DMS 273 treated with DMSO at 0.1 percent for 48 hours (cell line): ENCODE measurements around the gene SEPTIN5.
"Not testable (repeated sequence)": the region's sequence is repeated elsewhere in the genome, so short reads cannot be mapped to it uniquely, and the experiment has no call there.

Experiments used
- DNase-seq: peaks from one replicate; lab custom pipeline; 2025; lab: John Stamatoyannopoulos, UW

Gene SEPTIN5

DNA sequence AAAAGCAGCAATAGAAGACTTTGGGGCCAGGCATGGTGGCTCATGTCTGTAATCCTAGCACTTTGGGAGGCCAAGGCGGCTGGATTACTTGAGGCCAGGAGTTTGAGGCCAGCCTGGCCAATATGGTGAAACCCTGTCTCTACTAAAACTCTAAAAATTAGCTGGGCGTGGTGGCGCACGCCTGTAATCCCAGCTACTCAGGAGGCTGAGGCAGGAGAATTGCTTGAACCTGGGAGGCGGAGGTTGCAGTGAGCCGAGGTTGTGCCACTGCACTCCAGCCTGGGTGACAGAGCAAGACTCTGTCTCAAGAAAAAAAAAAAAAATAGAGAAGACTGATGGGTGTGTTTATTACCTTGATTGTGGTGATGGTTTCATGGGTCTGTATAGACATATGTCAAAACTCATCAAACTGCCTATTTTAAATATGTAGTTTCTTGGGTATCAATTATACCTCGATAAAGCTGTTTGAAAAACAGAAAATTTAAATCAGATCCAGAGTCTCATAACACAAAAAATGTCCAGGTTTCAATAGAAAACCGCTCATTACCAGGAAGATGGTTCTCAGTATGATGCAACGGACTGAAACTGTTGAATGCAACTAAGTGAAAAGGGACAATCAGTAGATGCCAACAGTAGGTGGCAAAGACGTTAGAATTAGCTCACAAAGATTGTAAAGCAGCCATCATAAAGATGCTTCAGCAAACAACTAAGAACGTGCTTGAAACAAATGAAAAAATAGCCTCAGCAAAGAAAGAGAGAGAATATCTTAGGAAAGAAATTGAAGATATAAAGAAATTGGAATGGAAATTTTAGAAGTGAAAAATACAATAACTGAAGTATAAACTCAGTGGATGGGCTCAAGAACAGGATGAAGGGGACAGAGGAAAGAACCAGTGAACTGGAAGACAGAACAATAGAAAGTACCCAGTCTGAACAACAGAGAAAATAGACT, 33.1 kb upstream of the SEPTIN5 start:
- no peak for DNase-seq

DNA sequence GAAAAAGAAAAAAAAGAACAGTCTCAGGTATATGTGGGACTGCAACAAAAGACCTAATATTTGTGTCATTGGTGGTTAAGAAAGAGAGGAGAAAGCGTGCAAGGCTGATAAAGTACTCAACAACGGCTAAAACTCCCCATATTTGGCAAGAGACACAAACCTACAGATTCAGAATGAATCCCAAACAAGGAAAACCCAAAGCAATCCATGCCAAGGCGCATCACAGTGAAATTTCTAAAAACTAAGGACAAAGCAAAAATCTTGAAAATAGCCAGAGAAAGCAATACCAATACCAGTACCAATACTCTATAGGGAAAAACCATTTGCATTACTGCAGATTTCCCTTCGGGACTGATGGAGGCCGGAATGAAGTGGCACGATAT, 32.4 kb upstream of the SEPTIN5 start:
- no peak for DNase-seq

DNA sequence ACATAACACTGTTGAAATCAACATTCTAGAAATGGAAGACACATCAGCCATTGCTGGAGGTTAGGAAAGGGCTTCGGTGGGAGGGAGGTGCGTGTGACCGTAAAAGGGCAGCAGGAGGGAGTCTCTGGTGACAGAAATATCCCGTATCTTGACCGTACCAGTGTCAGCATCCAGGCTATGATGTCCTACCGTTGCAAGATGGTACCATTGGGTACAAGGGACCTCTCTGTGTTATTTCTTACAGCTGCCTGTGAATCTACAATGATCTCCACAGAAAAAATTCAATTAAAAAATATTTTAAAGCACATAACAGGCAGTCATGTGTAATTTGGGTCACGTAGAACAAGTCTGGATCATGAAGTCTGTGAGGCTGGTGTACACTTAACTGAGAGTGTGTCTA, 27.4 kb upstream of the SEPTIN5 start:
- no peak for DNase-seq

DNA sequence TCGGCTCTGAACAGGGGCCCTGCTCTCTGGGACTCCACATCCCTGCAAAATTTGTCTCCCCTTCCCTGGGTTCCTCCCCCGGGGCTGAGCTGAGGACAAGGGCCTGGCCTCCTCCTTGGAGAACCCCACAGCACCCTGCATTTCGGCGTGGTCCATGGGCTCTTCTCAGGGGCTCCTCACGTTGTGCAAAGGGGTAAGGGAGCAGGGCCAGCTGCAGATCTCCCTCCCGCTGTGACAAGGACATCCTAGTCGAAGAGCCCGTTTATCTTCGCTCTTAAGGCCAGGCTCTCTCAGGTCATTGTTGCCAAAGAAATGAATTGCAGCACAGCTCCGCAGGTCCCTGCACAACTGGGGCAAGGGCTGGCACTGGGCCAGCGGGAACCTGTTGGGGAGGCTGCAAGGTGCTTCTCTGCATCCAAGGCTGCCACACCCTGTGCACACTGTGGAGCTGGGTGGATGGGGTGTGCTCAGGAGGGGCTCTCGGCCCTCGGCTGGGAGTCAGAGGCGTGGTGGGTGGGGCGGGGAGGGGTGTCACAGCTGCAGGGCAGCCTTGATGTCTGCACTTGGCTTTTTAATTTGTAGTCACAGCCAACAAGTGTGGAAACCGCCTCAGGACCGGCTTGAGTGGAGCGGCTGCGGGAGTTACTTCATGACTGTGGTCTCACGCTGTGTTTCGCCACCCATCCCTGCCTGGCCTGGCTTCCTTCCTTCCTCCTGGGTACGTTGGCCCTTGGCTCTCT, 26.6 kb upstream of the SEPTIN5 start:
- DNase-seq = no peak

DNA sequence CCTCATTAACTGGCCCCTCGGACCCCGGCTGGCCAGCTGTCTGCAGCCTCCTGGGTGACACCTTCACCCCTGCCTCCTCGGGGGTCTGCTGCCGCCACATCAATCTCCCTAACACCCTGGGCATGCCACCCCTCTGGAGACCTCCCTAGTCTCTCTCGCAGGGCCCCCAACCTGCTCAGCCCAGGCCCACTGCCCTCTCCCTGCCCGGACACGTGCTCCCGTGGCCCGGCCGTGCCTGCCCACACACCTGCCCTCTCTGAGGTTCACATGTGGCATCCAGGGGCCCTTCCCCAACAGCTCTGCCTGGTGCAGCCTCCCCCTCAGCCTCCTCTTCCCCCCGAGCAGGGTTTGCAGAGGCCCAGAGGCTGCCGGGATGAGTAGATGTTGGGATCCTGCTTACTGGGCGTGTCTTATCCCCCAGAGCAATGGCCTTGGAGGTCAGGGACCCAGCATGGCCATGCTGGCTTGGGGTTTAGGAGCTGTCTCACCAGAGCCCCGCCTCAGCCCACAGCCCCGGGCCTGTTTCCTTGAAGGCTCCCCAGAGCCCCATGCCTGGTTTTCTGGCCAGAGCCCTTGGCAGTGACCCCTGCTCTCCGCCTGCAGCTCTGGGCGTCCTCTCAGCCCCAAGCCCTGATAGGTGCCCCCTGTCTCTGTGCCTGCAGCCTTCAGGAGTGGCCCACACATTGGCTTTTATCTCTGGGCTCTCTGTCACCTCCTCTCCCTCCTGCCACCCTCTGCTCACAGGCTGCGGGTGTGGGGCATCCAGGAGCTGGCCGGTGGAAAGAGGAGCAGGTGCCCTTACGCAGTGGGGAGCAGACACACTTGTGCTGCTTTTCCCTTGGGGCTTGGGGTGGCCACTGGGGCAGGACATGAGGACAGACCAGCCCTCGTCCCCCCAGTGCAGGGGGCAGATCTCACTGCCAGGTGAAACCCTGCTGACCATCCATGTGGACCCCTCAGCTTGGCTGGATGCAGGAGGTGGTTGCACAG, 25.7 kb upstream of the SEPTIN5 start:
- no peak for DNase-seq

DNA sequence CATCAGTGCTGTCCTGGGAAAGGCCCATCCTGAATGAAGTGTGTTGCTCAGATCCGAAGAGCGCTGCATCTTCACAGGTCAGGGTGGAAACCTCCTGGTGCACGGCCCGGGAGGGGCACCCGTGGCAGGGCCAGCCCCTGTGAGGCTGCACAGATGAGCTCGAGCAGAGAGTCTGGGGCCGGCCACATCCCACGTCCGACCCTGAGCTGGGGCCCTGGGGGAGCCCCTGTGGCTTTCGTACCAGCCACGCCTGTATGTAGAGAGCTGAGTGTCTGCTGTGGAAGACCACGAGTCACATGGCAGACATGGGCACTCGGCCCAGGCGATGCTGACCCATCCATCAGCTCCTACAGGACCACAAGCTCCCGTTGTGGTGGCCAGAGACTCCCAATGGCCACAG, 24.9 kb upstream of the SEPTIN5 start:
- no peak for DNase-seq

DNA sequence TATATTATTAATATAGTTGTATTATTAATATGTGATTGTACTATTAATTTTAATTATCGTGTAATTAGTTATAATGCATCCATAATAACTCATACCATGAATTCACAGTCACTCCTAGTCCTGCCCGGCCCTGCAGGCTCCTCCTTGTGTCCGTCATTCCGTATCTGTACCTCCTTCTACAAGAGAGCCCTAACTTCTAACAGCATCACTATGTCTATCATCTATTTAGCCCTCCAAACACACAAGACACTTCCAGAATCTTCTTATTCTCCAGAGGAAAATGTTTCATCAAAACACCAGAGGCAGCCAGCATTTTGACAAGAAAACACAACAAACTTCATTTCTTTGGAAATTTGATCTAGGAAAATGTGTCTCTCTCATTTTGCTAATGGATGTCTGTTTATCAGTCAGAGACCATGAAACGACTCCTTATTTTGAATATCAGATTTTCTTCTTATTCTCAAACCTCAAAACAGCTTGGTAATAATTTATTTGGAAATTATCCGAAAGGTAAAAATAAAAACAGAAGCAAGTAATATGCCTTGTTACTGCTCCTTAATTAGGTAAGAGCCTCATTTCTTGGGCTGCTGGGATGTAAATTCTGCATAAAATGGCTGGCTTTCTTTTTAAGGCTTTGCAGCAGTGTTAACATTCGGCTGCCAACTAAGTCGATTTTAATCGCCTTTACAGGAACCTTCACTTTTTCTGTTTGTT, 23.1 kb upstream of the SEPTIN5 start:
- DNase-seq = no peak

DNA sequence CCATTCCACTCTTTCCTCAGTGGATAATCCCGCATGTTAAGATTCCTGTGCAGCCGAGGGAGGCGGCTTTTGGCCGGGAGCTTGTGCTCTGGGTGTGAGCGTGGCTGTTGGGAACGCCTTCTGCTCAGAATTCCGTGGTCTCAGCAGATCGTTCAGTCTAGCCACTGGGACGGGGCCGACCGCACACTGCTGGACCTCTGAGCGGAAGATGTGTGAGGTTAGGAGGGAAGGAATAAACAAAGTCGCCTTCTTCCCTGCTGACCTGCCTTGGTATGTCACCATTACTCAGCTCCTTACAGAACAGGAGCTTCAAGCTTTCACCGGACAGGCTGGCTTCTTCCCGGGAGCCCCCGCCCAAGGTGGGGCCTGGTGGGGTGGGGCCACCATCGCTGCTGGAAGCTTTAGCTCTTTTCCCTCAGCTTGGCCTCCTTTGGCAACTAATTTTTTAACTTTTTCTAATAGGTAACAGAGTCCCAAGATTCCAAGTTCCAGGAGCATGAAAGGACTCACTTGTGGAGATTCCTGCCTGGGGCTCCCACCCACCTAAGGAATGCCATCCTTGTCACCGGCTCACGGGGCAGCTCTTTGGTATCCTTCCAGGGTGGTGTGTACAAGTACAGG, 22.5 kb upstream of the SEPTIN5 start:
- no peak for DNase-seq

DNA sequence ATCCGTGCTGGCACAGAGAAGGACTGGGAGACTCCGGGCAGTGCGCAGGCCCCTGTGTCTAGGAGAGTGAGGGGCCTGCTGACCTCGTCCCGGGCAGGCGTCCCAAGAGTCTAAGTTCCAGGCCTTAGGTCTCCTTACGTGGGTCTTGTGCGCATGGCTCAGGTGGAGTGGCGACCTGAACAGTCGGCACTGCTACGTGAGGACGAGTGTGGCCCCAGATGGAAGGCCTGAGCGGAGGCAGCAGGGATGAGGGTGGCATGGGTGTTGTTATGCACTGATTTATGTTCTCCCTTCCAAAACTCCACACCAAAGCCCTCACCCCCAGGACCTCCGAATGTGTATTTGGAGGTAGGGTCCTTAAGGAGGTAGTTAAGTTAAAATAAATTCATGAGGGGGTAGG, 20.7 kb upstream of the SEPTIN5 start:
- no peak for DNase-seq

DNA sequence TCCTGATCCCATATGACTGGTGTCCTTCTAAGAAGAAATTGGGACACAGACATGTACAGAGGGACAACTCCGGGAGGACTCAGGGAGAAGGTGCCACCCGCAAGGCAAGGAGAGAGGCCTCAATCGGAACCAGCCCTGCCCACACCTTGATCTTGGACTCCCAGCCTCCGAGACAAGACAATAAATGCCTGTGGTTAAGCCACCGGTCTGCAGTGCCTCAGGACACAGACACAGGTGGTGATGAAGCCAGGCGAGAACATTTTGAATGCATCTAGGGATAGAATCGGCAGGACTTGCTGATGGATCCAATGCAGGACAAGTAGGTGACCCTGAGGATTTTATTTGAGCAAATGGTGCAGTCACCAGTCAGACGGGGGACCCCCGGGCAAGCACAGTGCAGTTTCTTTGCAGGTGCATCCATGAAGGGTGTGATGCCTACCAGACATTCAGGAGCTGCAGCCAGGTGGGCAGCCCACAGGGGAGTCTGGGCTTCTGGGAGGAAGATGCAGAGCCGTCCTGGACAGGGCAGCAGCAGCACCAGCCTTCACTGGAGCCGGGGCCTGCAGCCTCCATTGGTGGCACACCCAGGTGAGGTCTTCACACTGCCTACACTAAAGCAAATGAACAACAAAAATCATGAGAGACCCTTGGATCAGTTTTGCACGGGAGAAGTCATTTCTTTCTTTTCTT, 20.2 kb upstream of the SEPTIN5 start:
- DNase-seq = no peak

DNA sequence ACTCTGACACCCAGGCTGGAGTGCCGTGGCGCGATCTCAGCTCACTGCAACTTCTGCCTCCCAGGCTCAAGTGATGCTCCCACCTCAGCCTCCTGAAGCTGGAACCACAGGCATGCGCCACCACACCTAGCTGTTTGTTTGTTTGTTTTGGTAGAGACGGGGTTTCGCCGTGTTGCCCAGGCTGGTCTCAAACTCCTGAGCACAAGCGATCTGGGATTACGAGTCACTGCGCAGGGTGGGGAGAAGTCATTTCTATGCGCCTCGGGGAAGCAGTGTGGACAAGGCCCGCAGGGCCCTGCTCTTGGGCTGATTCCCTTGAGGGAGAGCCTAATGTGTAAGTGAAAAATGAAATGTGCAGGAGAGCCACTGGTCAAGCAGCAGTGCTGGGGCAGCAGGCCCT, 19.6 kb upstream of the SEPTIN5 start:
- no peak for DNase-seq

DNA sequence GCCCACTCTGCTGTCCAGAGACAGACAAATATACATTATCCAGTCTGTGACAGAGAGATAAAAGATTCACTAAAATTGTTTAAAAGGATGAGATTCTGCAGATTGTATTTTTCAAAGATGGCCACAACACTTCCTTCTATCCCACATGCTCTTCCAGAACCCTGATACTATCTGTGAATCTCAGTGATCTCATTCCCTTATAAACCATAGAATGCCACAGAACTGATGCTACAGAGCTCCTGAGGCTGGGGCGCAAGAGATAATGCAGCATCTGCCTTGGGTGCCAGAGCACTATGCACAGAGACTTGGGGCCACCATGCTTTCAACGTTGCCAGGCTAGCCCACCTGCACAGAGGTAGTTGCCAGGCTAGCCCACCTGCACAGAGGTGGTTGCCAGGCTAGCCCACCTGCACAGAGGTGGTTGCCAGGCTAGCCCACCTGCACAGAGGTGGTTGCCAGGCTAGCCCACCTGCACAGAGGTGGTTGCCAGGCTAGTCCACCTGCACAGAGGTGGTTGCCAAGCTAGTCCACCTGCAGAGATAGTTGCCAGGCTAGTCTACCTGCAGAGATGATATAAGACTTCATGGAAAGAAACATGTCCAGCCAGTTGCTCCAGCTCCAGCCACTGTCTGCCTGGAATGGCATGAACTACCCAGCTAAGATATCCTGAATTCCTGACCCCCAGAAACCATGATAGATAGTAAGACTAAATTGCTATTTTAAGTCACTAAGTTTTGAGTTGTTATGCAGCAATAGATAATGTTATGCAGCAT, 17.6 kb upstream of the SEPTIN5 start:
- no peak for DNase-seq

DNA sequence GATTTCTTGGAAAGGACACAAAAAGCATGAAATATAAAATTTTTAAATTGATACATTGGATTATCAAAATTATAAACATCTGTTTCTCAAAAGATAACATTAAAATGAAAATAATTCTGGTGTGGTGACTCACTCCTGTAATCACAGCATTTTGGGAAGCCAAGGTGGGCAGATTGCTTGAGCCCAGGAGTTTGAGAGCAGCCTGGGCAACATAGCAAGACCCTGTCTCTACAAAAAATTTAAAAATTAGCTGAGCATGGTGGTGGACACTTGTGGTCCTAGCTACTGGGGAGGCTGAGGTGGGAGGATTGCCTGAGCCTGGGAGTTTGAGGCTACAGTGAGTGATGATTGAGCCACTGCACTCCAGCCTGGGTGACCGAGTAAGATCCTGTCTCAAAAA, 16.4 kb upstream of the SEPTIN5 start:
- not testable (repeated sequence) for DNase-seq

DNA sequence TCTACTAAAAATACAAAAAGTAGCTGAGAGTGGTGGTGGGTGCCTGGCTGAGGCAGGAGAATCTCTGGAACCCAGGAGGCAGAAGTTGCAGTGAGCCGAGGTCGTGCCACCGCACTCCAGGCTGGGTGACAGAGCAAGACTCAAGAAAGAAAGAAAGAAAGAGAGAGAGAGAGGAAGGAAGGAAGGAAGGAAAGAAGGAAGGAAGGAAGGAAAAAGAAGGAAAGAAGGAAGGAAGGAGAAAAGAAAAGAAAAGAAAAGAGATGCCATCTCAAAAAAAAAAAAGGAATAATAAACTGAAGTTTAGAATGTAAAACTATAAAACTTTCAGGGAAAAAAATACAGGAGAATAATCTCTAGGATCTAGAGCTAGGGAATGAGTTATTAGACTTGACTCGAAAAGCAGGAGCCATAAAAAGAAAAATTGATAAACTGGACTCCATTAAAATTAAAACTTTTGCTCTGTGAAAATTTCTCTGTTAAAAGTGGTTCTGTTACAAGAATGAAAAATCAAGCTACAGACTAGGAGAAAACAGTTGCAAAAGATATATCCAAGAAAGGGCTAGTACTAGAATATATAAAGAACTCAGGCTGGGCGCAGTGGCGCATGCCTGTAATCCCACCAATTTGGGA, 13.4 kb upstream of the SEPTIN5 start:
- no peak for DNase-seq

DNA sequence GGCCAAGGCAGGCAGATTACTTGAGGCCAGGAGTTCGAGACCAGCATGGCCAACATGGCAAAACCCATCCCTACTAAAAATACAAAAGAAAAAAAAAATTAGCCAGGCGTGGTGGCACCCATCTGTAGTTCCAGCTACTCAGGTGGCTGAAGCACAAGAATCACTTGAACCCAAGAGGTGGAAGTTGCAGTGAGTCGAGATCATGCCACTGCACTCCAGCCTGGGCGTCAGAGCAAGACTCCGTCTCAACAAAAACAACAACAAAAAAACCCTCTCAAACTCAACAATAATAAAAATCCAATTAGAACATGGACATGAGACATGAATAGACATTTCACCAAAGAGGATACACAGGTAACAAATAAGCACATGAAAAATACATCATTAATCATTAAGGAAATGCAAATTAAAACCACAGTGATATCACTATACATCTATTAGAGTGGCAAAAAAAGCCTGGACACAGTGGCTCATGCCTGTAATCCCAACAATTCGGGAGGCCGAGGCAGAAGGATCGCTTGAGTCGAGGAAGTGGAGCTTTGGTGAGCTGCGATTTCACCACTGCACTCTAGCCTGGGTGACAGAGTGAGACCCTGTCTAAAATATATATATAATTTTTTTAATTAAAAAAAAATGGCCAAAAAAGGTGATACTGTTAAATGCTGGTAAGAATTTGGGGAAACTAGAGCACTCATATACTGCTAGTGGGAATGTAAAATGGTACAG, 12.7 kb upstream of the SEPTIN5 start:
- DNase-seq = no peak

DNA sequence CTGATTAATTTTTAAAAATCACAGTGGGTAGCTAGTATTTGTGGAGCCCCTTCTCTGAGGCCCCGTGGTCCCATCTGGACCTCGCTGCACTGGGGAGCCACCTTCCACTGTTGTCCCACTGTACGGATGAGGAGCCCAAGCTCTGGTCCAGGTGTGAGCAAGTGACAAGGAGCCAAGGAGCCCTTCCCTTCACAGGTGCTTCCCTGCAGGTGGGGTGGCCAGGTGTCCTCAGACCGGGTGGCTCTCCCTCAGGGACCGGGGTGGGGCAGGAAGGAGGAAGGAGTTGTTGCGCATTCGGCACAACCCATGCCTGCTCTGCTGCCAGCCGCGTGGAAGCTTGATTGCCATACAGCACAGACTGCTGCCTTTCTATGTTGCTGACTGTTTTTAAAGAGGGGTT, 10.4 kb upstream of the SEPTIN5 start:
- no peak for DNase-seq

DNA sequence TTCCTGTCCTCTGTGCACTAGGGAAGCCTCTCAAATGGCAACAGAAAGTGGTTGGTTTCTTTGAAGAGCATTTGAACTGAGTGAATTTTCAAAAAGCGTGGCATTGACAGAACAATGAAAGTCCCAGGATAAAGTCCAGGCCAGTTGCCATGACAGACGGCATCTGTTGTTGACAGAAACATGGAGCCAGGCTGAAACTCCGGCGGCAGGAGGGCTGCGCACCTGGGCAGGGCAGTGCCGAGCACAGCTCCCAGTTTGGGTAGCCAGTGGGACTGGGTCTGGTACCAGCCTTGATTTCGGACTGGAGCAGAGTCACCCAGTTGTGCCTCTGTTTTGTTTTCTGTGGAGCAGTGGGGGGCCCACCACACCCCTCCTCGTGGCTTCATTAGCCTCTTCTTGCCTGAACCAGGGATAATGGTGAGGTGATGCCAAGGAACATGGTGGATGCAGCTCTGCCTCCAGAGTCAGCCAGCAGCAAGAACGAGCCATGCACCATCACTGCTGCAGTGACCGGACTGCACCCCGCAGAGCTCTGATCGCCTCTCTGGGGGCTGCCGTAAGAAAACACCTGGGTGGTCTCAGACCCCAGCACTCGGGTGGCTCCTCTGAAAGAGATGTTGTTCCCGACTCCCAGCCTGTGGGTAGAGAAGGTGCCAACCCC, 9.8 kb upstream of the SEPTIN5 start:
- no peak for DNase-seq
